Adipose tissue (tissue), 3 donors: Measurements from ENCODE around the gene TWNK. TPM values are rescaled to one million over a fixed set of nuclear protein-coding genes. Genes with fewer than 3 reads are reported as not detected.
"Not testable (repeated sequence)": the region's sequence is repeated elsewhere in the genome, so short reads cannot be mapped to it uniquely, and the experiment has no call there.

ENCODE experiments used
- H3K27ac ChIP-seq: one replicate; pipeline ENCODE4 v1.5.1; 2013; ENCODE audit warnings: low read depth, low read length
- WGBS, 3 donors: extraction: QIAGEN DNeasy Blood & Tissue Kit; methylation state at CpG; one replicate each; pipeline ENCODE4 v1.1.7; 2013; 5-methylcytosine and 5-hydroxymethylcytosine counted together
- polyA plus RNA-seq, 3 donors: library from polyadenylated mRNA; stranded (reverse); fragments of 200-250 nt; gene quantifications; one replicate each; pipeline ENCODE4 v1.2.3, GENCODE V29; 2013
- donor health status: healthy with polysubstance abuse.
- donor health status: Bipolar disorder and iron deficiency.
- donor health status: healthy.

Gene TWNK
- polyA plus RNA-seq, 3 donors = 3.7 to 9.0 (median 4.9) TPM

DNA sequence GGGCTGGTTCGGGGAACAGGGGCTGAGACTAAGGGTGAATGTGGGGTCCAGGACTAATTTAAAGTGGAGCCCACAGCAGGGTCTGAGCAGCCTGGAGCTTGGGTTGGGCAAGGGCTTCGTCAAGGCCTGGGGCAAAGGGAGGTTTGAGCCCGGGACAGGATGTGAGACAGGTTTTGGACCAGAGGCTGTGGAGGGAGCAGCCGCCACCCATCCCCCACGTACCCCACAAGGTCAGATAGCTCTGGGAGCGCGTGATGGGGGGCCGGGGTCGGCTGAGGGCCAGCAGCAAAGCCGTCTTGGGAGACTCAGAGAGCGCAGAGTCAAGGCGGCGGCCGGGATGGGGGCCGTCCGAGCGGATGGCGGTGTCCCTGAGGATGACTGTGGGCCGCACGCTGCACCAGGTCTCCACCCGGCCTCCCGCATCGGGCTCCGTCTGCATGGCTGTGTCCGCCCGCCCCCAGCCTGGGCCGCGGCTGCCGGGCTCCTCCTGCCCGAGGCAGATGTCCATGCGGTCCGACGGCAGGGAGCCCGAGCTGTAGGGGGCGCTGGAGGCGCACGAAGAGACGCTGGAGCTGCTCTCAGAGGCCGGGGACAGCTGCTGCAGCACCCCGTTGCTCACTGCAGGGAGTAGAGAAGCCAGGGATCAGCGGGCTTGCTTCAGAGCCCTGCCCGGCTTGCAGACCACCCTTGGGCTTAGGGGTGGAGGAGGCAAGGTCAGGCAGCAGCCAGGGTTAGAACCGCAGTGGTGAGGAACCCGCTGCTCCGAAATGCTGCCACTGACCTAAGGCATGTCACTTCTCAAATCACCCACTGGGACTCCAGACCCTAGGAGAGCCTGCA, 31.5 kb downstream of the TWNK start:
- no peak overlapping the region for H3K27ac ChIP-seq
- 13 to 20% (median 17%) methylated on average over 35 to 45 of the region's 45 CpGs for WGBS, 3 donors

DNA sequence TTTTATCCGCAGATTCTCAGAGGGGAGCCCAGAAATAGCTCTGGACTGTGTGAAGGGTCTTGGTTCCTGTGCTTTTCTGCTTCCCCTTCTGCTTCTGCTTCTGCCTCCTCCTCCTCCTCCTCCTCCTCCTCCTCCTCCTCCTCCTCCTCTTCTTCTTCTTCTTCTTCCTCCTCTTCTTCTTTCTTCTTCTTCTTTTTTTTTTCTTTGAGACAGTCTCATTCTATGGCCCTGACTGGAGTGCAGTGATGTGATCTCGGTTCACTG, 32.0 kb downstream of the TWNK start:
- 32 to 52% (median 44%) methylated on average over 2 of the region's 2 CpGs for WGBS, 3 donors
- H3K27ac ChIP-seq = no peak overlapping the region

DNA sequence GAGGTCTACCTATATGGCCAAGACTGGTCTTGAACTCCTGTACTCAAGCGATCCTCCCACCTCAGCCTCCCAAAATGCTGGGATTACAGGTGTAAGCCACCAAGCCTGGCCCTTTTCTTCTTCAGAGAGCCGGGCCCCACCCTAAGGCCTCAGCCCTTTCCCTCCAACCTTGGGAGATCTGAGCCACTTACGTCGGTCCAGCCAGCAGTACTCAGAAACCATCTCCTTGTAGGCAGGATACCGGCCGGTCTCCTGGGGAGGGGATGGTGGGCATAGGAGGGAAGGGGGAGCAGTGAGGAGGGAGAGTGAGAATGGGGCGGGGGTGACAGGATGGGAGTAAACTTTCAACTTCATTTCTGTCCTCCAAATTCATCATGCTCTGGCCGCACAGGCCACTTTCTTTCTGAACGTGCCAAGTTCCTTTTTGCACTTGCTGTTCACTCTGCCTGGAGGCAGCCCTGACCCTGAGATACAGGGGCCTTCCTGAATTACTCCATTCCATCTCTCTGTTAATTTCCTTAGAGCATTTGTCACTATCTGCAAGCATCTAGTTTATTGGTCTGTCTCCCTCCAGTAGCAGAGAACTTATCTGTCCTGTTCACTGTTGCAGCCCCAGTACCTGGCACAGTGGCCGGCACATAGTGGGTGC, 33.2 kb downstream of the TWNK start:
- H3K27ac ChIP-seq = no peak overlapping the region
- WGBS, 3 donors = 81 to 84% (median 81%) methylated on average over 10 of the region's 10 CpGs

DNA sequence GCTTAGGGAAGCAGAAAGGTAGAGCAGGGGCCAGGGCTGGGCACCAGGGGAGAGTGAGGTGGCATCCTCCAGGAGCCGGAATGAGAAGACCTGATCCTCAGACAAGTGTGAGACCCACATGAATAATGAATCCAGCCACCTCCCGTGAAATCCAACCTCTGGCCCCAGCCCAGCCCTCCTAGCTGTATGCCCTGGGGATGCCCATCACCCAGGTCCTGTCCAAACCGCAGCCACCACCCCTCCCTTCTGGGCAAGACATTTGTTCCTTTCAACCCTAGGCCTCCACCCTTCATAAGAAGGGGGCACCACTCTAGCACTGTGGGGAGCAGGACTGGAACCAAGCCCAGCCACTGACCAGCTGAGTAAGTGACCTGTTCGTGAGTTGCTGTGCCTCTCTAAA, 33.9 kb downstream of the TWNK start:
- WGBS, 3 donors = 85 to 96% (median 86%) methylated on average over 4 of the region's 4 CpGs
- H3K27ac ChIP-seq = no peak overlapping the region

DNA sequence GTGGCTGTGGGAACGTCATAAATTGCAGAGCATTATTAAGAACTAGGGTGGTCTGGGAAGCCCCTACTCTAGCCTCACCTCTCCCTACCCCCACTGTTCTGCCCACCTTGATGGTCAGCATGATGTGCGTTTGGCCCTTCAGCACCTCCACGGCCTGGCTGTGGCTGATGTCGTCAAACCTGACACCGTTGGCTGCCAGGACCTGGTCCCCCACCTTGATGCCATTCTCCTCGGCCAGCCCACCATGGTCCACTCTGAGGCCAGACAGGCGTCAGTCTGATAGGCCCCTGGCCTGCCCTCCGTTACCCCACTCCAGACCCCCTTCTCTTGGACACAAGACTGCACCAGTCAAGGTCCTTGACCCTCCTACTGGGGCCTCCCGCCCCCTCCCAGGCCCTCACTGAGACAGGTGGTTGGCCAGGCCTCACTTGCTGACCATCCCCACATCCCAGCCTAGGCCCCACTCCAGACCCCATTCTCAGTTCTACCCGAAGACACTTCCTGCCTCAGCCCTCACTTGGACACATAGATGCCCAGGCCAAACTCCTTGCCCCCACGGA, 34.4 kb downstream of the TWNK start:
- WGBS, 3 donors = 80 to 87% (median 86%) methylated on average over 11 of the region's 11 CpGs
- no peak overlapping the region for H3K27ac ChIP-seq

DNA sequence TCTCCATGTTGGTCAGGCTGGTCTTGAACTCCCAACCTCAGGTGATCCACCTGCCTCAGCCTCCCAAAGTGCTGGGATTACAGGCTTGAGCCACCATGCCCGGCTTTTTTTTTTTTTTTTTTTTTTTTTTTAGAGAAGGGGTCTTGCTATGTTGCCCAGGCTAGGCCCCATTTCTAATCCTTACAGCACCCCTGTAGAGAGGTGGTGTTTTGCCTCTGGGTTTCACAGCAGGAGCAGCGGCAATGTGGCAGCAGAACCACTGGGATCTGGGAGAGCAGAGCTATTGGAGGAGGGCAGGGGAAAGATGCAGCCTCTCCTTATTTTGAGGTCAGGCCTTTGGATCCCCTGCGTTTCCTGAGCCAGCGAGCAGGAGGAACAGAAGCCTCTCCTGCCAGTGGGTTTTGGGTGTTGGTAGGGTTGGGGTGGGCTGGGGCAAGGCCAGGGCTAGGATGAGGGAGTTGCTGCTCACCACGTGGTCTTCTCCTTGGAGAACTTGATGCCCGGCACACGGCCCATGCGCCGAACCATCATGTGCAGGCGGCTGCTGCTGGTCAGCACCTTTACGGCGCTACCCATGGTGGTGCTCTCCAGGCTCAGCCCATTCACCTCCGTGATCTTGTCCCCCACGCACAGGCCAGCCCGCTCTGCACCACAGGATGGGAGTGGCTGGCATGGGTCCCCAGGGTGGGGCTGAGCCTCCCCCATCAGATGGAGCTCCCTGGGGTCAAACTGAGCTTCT, 35.8 kb downstream of the TWNK start:
- no peak overlapping the region for H3K27ac ChIP-seq
- WGBS, 3 donors = 88 to 92% (median 89%) methylated on average over 10 to 15 of the region's 15 CpGs

DNA sequence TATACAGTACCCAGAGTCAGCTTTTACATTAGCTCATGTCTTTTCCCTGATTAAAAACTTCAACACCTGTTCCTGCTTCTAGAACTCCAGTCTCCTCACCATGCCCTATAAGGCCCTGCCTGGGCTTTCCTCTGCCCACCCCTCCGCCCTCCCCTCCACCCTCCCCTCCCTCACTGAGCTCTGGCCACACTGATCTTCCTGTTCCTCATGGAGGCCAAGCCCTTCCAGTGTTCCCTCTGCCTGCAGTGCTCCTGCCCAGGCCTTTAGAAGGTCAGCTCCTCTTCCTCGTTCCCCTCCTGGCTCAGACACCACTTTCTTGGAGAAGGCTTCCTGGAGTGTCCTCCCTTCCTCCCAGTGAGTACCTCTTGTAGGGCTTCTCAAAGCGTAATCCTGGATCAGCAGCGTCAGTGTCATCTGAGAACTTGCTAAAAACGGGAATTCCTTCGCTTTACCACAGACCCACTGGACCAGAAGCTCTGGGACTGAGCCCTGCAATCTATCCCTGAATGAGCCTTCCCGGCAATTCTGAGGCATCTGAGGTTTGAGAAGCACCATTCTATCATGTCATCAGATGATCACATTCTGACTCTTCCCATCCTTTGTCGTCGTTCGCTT, 39.9 kb downstream of the TWNK start:
- 75 to 82% (median 80%) methylated on average over 10 of the region's 10 CpGs for WGBS, 3 donors
- no peak overlapping the region for H3K27ac ChIP-seq

DNA sequence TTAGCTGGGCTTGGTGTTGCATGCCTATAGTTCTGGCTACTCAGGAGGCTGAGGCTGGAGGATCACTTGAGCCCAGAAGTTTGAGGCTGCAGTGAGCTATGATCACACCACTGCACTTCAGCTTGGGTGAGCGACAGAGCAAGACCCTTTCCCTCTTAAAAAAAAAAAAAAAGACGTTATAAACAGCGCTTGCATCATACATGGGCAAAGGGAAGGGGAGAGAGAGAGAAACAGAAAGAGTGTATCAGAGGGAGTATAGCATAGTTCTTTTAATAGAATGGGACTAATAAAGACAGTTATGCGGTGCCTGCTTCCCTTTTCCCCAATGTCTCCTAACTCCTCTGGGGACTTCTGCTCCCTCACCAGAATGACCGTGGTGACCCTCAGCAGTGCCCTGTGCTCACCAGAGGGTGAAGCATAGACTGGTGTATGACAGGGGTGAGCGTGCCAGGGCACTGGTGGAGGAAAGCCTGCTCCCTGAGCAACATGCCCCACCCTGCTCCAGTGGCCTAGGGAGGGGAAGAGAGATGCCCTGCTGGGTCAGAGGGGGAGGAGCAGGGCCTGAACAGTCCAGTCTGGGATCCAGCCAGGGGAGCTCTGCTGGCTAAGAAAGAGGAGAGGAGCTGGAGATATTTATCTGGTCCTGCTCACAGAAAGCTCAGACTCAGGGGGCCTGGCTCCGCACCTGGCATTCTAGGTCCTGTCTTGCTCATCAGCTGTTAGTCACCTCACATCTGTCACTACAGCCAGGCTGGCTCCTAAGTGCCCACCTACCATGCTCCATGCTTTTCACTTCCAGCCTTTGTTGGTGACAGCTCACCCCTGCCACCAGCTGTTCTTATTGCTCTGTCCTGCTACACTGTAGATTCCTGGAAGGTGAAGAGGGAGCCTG, 41.3 kb downstream of the TWNK start:
- H3K27ac ChIP-seq = no peak overlapping the region
- 45 to 79% (median 51%) methylated on average over 6 to 7 of the region's 7 CpGs for WGBS, 3 donors

DNA sequence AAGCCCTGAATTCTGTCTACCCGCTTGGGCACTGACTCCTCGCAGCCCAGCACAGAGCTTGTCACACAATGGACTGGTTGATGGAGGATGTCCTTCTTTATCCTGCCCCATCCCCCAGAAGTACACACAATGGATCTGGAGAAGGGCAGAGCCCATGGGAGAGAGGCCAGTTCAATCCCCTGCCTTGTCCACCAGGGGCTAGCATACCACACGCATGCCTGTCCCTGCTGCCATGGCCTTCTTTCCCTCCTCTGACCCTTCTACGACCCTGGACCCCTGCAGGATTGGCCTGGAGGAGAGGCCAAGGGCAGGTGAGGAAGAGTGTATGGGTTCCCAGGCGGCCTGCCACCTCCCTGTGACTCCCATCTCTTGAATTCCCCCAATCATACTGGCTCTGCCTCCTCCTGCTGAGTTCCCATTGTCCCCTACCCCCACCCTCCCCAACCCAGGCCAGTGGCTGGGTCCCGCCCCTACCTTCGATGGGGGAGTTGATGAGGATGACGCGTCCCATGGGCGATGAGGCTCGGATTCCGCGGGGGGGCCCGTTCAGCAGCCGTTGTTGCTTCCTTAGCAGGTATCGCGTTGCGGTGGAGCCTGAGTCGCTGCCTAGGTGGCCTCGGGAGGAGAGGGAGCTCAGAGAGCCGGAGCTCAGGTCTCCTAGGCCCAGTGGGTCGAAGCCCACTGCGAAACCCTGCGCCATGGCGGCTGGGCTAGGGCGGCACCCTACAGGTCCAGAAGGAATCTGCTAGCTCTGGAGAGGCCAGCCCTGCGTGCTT, 42.4 kb downstream of the TWNK start:
- 64 to 71% (median 70%) methylated on average over 22 to 27 of the region's 27 CpGs for WGBS, 3 donors
- H3K27ac ChIP-seq = no peak overlapping the region

DNA sequence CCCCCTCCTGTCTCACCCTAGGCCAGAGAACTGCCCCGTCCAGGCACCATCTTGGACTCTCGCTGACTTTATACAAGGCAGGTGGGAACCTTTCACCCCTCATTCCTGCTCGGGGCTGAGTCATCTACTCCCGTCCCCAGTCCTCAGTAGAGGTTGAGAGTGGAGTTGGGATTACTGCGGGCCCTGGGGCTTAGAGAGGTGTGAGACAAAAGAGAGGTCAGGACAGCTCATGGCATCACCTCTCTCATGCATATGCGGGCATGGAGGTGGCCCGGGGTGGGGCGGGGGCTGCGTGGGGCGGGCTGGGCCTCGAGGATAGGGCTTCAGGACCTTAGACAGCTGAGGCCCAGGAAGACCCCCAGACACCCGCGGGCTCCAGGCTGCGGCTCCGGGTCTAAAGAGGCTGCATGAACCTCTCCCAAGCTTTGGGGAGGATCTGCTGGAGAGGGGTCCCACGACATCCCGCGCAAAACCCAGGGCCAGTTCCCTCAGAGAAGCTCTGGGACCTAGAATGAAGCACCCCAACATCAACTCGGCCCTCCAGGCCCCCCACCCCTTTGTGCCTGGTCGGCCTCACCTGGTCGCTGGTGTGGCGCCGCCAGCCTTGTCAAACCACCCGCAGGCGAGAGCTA, 43.3 kb downstream of the TWNK start:
- H3K27ac ChIP-seq = no peak overlapping the region
- 10 to 15% (median 13%) methylated on average over 20 to 25 of the region's 25 CpGs for WGBS, 3 donors

DNA sequence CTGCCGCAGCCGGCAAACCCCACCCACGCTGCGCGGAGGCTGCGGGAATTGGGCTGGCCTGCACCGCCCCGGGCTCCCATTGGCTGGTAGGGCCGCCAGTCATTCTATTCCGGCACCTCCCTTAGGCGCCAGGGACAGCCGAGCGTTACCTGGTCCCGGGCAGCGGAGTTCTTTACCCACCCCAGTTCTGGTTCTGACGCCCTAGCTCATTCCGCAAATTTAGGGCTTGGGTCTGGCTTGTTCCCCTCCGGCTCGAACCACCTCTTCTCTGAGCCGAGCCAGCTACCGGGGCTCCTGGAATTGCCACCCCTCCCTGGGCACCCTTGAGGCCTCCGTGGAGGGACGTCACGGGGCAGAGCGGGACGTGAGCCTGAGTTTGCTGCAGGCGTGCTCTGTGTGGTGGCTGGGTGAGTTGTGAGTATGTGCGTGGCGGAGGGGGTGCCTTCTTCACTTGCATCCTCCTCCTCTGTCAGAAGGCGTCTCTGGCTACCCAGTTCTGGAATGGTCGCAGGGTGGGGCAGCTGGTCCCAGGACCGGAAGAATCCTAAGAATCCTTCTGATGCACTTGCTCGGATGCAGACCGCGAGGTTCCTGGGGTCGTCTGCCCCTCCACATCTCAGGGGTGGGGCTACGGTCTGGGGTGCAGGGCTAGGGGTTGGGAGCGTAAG, 43.9 kb downstream of the TWNK start, which contains the start of the genes PDZD7 and SFXN3:
Gene PDZD7, minus strand, starts transcription at position 2 of the 668 bp plus-strand sequence. CDS start 910 bp downstream, outside the sequence.
Gene SFXN3, plus strand, starts transcription at position 107 of the 668 bp plus-strand sequence. CDS start 3,461 bp downstream, outside the sequence.
- WGBS, 3 donors = 0 to 1% (median 0%) methylated on average over 38 of the region's 38 CpGs
- H3K27ac ChIP-seq = peak within 1 kb of the TSS; percentile 71

DNA sequence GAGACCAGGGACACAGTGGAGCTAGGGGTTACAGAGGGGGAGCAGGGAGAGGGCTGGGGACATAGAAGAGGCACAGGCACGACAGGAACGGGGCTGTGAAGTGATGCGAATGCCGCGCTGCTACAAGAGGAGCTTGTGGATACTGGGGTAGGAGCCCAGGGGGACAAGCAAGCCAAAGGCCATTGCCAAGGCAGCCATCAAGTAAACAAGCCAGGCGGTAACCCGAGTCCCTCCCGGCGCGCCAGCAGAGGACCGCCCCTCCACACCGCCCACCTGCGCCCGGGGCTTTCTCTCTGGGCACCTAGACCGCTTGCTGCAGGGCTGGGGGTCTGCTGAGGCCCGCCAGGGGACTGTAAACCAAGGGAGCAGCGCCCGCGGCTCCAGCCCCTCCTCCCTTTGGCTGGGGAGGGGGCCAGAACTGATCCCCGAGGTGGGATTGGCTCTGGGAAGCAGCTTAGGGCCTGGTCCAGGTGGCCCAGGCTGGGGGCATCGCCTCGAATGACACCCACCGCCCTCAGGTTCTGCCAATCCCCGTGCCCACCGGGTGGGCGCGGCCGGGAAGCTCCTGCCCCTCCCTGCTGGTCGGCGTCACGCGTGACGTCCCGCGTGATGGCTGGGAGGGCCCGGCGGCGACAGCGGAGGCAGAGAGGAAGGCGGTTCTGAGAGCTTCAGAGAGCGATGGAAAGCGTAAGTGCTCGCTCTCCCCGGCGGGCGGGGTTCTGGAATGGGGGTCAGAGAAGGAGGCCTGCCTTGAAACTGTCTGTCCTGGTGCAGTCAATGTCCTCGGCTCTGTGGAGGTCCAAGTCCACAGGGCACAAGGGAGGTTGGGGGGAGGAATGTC, 44.7 kb downstream of the TWNK start:
- 0 to 1% (median 0%) methylated on average over 46 to 47 of the region's 47 CpGs for WGBS, 3 donors
- H3K27ac ChIP-seq = peak overlapping the region; percentile 71

DNA sequence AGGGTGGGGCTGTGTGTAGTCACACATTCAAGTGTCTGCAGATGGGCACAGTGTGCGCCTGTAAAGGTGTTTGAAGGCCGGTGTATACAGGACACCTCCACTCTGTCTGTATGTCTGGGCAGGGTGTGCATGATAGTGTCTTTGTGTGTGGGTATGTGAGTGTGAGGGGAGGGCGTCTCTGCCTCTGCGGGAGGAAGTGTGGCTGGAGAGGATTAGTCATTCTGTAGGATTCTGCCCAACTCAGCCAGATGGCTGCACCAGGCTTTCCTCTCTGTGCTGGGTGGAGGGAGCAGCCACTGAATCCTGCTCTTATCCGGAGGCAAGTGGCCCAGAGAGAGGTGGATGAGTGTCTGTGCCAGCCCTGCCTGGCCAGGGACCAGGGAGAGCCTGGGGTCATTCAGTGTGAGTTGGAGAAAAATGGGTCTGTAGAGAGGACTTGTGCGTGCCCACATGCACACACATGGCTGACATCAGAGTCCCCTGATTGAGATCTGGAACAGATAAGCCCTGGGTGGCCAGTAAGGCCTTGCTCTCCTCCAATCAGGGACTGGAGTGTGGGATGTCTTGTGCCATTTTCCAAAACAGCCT, 45.4 kb downstream of the TWNK start:
- WGBS, 3 donors = 3 to 15% (median 4%) methylated on average over 6 of the region's 6 CpGs

DNA sequence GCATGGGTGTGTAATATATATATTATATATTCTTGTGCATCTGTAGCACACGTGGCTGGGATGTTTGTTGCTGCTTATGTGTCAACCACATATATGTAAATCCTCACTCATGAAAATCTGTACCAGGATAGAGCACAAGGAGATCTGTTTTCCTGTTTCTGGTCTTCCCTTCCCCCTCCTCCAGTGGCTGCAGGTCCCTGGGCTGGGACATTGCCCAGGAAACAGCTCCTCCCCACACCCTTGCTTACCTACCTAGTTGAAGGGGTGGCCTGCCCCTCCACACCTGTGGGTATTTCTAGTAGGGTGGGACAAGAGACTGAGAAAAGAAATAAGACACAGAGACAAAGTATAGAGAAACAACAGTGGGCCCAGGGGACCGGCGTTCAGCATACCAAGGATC, 45.9 kb downstream of the TWNK start:
- H3K27ac ChIP-seq = no peak overlapping the region
- 60 to 69% (median 61%) methylated on average over 3 of the region's 3 CpGs for WGBS, 3 donors

More for the DNA sequence above, 45.4 kb downstream of the TWNK start:
- H3K27ac ChIP-seq = peak overlapping the region; percentile 71

DNA sequence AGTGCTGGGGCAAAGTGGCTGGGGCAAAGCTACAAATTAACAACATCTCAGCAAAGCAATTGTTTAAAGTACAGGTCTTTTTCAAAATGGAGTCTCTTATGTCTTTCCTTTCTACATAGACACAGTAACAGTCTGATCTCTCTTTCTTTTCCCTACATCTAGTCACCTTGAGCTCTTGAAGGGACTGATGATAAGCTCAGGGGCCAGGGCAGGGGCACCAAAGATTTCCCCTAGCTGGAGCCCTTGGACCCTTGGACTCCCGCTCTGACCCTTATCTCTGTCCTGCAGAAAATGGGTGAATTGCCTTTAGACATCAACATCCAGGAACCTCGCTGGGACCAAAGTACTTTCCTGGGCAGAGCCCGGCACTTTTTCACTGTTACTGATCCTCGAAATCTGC, 47.1 kb downstream of the TWNK start:
- H3K27ac ChIP-seq = not testable (repeated sequence)
- WGBS, 3 donors = 87 to 96% (median 96%) methylated on average over 4 of the region's 4 CpGs
